Measurements from ENCODE around the gene VDR. TPM values are rescaled to one million over a fixed set of nuclear protein-coding genes. Genes with fewer than 3 reads are reported as not detected.

VDR gene
- total RNA-seq, 4 donors from 2014 or later, result 36.7 to 47.9 (median 41.2) TPM

GRCh38 chr12:47883663-47884195 lies 21.1 kb downstream of the VDR start:
- no peaks in the 10 kb centered on the region for H3K9me3 ChIP-seq
- no peak for DNase-seq (ENCODE audit: low spot score in 2 of 2)
- peaks cover under 1% of the 10 kb centered on the region for H3K36me3 ChIP-seq
- H3K4me3 ChIP-seq, result no peak overlapping the region
- WGBS, result 93% methylated on average over 5 of the region's 5 CpGs
- no peak for TF ChIP-seq POLR2A (IDR thresholded peaks at IDR 0.05)
- no peak for TF ChIP-seq CTCF (IDR thresholded peaks at IDR 0.05)
- no peak for TF ChIP-seq POLR2AphosphoS5 (IDR thresholded peaks at IDR 0.05)
- no peak for TF ChIP-seq EP300 (IDR thresholded peaks at IDR 0.05)
- H3K27me3 ChIP-seq, result no peaks in the 10 kb centered on the region
- no peak overlapping the region for H3K27ac ChIP-seq
- H3K4me1 ChIP-seq, result peaks cover 44% of the 10 kb centered on the region

- Histone ChIP-seq H3K27ac (peak overlapping the region; percentile 0), H3K36me3 (peaks cover 8% of the 10 kb centered on the region)
- 53% methylated on average over 5 of the region's 16 CpGs for WGBS
These were observed 21.8 kb downstream of the VDR start for GRCh38 chr12:47882781-47883546.

GRCh38 chr12:47881826-47882427 lies 22.9 kb downstream of the VDR start:
- Histone ChIP-seq H3K36me3 (peaks cover 9% of the 10 kb centered on the region), H3K9me3 (no peaks in the 10 kb centered on the region), H3K27me3 (no peaks in the 10 kb centered on the region), H3K27ac (peak overlapping the region; percentile 0), H3K4me3 (no peak overlapping the region), H3K4me1 (peaks cover 43% of the 10 kb centered on the region)
- WGBS, result 70% methylated on average over 8 of the region's 8 CpGs
- peak in 1 of 2 donors; percentile 86 for DNase-seq (ENCODE audit: low spot score in 2 of 2)
- TF ChIP-seq EP300 (IDR thresholded peaks at IDR 0.05) (no peak), POLR2AphosphoS5 (IDR thresholded peaks at IDR 0.05) (peak in 2 of 3 donors; percentile 42 to 76)

More at GRCh38 chr12:47882781-47883546, 21.8 kb downstream of the VDR start:
- Histone ChIP-seq H3K4me3 (no peak overlapping the region), H3K9me3 (no peaks in the 10 kb centered on the region), H3K4me1 (peaks cover 49% of the 10 kb centered on the region), H3K27me3 (no peaks in the 10 kb centered on the region)
- TF ChIP-seq EP300 (IDR thresholded peaks at IDR 0.05), result no peak
- no peak for TF ChIP-seq CTCF (IDR thresholded peaks at IDR 0.05)
- no peak for TF ChIP-seq POLR2AphosphoS5 (IDR thresholded peaks at IDR 0.05)
- TF ChIP-seq POLR2A (IDR thresholded peaks at IDR 0.05), result no peak
- no peak for DNase-seq (ENCODE audit: low spot score in 2 of 2)

GRCh38 chr12:47881051-47881450 lies 23.7 kb downstream of the VDR start:
- Histone ChIP-seq H3K27ac (no peak overlapping the region), H3K4me1 (peaks cover 45% of the 10 kb centered on the region), H3K4me3 (no peak overlapping the region), H3K9me3 (no peaks in the 10 kb centered on the region), H3K36me3 (peaks cover 12% of the 10 kb centered on the region), H3K27me3 (no peaks in the 10 kb centered on the region)
- TF ChIP-seq POLR2A (IDR thresholded peaks at IDR 0.05) (no peak), EP300 (IDR thresholded peaks at IDR 0.05) (no peak), CTCF (IDR thresholded peaks at IDR 0.05) (no peak), POLR2AphosphoS5 (IDR thresholded peaks at IDR 0.05) (no peak)
- DNase-seq (ENCODE audit: low spot score in 2 of 2), result no peak
- WGBS, result 91% methylated on average over 2 of the region's 2 CpGs

- H3K27me3 ChIP-seq, result no peaks in the 10 kb centered on the region
- WGBS, result 95% methylated on average over 6 of the region's 10 CpGs
- no peak for DNase-seq (ENCODE audit: low spot score in 2 of 2)
- H3K9me3 ChIP-seq, result no peaks in the 10 kb centered on the region
- peak overlapping the region; percentile 25 for H3K27ac ChIP-seq
- H3K4me3 ChIP-seq, result no peak overlapping the region
- TF ChIP-seq EP300 (IDR thresholded peaks at IDR 0.05) (no peak), POLR2AphosphoS5 (IDR thresholded peaks at IDR 0.05) (no peak), POLR2A (IDR thresholded peaks at IDR 0.05) (no peak), CTCF (IDR thresholded peaks at IDR 0.05) (no peak)
- H3K36me3 ChIP-seq, result peaks cover 17% of the 10 kb centered on the region
- H3K4me1 ChIP-seq, result peaks cover 31% of the 10 kb centered on the region
These were observed 25.8 kb downstream of the VDR start for GRCh38 chr12:47878918-47879481.

Data from suprapubic skin (tissue), 4 donors.